CD4-positive, alpha-beta T cell treated with Interferon gamma for 1 hour (primary cell): ENCODE data around the gene FAM131A.
A peak's percentile ranks its signal among the peaks of the same experiment; 100 is the strongest.

ENCODE experiments used
- DNase-seq: peaks from one replicate; pipeline ENCODE4 v3.0.0-alpha.2; 2020

Gene FAM131A

DNA sequence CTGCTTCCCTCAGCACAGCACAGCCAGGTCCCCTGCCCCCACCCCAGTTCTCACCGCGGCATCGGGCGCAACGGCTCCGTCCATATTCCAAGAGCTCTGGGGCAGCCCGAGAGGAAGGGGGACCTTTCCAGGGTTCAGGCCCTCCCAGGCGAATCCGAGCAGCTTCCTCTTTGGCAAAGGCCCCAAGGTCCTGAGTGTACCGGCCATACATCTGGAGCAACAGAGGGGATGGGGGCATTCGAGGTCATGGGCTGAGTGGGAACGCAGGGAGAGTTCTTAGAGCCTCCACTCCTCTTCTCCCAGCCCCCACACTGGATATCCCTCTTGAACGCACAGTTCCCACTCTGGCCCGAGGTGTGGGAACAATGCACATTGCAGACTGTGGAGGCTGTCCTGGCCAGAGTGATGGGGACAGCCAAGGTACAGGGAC, 21.5 kb downstream of the FAM131A start:
- no peak for DNase-seq

DNA sequence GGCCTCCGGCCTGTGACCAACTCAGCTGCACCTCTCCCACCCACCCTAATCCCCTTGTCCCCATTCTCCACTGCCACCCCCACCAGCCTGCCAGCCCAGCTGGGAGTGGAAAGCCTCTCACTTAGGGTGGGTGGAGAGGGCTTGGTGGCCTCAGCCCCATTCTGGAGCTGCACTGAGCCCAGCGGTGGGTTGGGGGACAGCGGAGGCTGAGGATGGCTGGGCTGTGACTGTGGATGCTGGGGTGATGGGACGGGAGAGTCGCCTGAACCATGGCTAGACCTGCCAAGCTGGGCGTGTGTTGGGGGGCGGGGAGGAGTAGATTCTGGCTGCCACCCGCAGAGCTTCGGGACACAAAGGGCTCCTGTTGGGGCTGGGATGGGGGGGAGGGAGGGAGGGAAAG, 22.2 kb downstream of the FAM131A start:
- DNase-seq: no peak

GRCh38 chr3:184360070-184360928, 22.9 kb downstream of the FAM131A start:
- DNase-seq: no peak

- DNase-seq: no peak
Measured at GRCh38 chr3:184360929-184361531, 23.6 kb downstream of the FAM131A start.

DNA sequence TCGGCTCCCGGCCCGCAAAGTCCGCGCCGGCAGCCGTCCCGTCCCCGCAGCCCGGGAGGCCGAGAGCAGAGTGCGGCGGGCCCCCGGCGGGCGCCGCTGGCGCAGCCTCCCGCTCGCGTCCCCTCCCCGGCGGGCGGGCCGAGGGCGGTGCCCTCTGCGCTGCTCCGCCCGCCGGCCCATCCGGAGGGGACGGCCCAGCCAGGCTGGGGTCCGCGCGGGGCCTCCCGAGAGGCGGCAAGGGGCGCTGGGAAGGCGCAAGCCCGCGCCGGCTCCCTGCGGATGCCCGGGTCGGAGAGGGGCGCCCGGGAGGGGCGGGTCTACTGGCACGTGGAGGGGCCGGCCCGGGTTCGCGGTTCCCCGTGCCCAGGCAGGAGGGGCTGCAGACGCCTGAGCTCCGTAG, 24.1 kb downstream of the FAM131A start, which contains the start of the genes CLCN2 and POLR2H:
CLCN2 (minus strand) TSS at position 74 of the 400 bp plus-strand sequence. CDS start 126 bp downstream, outside the sequence.
POLR2H (plus strand) TSS at position 179 of the 400 bp plus-strand sequence. CDS start 1,783 bp downstream, outside the sequence.
- peak; percentile 16 for DNase-seq

DNA sequence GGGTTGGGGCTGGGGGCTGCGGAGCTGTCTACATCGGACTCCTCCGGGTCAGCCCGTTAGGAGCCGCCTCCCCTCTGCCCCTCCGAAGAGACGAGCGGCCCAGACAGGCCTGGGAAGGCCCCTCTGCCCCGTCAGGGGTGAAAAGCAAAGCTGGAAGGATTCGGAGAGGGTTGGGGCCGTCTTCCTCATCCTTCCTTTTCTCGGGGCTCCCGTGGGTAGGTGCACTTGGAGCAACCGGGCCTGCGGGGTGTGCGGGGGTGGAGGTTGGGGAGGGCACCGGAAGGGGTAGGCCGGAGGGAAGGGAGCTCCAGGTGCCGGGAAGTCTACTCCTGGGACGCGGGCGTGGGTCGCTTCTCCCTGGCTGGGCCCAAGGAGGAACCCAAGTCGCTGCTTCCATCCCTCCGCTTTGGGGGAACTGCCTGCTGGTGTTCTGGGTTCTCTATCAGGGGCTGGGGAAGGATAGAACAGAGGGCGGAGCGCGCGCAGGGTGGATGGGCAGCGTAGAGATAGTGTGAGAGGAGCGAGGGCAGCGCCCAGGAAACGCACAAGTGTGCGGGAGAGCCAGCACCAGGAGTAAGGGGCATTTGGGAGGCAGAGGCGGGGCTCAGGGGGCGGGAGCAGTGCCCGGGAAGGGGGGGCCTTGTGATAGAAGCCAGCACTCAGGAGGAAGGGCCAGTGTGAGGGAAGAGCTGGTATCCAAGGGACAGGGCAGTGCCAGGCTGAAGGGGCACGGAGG, 24.7 kb downstream of the FAM131A start:
- peak; percentile 11 for DNase-seq

DNA sequence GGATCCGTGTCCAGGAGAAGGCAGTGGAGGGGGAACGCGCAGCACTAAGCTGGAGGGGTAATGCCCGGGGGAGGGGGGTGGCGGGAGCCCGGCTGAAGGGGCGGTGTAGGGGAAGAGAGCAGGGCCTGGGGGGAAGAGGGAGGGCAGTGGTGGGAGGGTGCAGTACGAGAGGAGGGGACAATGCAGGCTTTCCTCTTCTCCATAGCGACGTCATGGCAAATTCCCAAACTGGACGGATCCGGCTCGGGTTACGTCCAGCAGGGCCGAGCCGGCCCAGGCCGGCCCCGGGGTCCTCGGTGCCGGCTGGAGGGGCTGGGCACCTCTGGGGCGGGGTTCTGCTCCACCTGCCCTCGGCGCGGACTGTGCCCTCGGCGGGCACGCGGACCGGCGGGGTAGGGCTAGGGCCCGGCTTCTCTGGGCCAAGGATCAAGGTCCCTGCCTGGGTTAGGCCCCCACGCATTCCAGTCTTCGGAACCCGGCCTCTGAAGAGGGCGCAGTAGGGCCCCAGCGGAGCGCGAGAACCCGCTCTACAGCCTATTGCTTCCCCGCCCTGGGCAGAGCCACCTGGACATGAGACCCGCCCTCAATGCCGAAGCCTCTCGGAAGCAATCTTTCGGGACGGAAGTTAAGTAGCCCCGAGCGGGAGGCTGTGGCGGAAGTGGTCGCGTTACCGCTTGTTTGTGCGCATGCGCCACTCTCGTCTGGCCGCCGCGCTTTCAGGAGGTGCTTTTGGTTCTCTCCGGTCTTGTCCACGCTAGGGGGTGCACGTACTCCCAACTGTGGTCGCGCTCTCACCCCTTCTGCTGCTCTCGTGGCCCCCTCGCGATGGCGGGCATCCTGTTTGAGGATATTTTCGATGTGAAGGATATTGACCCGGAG, 25.5 kb downstream of the FAM131A start:
- peak; percentile 95 for DNase-seq

- no peak for DNase-seq
Measured at GRCh38 chr3:184366619-184367289, 29.4 kb downstream of the FAM131A start.

DNA sequence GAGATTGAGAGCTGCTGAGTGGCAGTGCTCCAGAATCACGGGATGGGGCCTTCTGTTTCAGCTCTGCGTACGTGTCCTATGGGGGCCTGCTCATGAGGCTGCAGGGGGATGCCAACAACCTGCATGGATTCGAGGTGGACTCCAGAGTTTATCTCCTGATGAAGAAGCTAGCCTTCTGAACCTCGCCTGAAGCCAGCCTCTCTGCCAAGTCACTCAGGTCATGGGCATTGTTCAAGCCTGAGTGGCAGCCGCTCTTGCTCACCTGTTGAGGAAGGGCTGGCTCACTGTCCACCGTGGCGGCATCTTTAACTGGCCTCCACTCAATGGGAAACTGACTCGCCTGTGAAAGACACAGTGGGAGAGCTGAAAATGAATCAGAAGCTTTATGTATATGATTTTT, 30.7 kb downstream of the FAM131A start:
- no peak for DNase-seq

- no peak for DNase-seq
Measured at GRCh38 chr3:184368586-184369183, 31.3 kb downstream of the FAM131A start.

DNA sequence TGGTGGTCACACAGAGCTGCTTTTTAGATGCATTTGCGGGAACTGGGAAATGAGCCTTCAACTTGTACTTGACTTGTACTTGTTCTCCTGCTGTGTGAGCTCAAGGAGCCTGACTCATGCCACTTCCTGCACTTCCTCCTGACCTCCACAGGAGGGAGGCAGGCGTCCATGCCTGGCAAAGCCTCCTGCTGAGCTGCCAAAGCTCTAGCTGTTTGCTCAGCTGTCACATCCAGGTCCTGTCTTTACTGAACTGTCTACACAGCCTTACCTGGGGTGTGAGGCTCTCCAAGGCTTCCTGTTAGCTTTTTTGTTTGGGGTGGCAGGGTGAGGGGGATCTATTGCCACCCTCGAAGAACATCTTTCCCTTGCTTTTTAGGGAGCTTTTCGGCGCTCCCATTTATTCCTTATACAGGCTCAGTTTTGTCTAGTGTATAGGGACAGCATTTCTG, 34.2 kb downstream of the FAM131A start:
- peak; percentile 65 for DNase-seq

DNA sequence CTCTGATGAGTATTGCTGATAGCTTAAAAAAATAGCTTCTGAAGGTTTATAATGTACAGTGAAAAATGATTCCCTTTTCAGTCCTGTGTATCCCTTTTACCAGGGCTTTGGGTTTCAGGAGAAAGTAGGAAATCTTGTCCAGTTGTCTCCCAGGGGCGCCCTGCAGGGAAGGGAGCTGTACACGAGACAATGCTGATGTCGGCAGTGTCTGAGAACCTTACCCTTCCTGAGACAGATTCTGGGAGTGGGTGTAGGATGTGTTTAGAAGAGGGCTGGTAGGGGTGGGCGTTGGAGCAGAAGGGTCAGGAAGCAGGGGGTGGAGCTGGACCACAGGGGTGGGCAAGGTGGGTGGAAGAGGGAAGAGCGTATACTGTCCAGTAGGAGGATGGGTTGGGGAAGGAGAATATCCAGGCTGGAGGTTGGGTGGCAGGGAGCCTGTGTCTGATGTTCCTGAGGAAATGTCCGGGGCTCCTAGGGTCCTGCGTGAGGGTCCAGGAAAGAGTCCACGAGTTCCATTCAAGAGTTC, 35.0 kb downstream of the FAM131A start:
- no peak for DNase-seq

DNA sequence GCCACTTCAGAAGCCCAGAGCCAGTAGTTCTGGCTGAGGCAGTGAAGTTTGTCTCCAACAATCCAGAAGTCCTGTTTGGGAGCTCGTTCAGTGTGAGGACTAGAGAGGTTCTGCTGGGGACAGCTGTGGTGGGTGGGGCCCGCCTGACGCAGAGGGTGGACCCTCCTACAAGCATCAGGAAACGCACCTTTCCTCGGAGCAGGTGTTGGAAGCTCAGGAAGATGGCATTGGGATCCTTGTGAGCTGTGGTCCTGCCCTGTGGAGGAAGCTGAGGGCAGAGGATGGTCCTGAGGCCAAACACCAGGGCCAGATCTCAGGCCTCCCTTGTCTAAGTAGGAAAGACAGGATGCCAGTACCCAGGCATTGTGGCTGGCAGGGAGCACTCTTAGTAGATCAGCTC, 35.5 kb downstream of the FAM131A start:
- no peak for DNase-seq

GRCh38 chr3:184373422-184373821, 36.0 kb downstream of the FAM131A start:
- DNase-seq: no peak

GRCh38 chr3:184375747-184376461, 38.5 kb downstream of the FAM131A start:
- no peak for DNase-seq

- DNase-seq: no peak
Measured at GRCh38 chr3:184377374-184377773, 40.0 kb downstream of the FAM131A start.

DNA sequence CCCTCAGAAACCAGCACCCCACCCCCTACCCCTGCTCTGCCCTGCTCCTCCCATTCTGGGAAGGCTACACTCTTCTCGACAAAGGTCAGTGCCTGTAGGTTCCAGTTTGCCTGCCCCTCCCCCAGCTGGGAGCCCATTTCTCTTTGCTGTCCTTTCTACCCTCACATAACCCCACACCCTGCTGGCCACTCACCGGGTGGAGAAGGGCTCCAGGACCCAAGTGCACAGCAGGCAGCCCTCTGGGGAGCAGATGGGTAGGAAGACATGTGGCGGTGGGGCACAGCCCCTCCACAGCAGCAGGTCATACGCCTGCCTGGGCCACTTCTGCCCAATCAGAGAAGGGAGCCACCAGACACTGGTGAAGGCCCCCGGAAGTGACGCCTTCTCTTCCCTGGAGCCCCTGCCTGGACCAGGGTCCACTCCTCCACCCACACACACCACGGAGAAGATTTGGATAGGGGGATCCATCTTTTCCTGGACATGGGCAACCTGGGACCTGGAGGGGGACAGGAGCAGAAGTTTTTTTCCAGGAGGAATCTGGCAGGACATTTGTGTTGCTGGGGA, 40.6 kb downstream of the FAM131A start, which contains the start of gene THPO:
THPO (minus strand) TSS at position 326 of the 564 bp plus-strand sequence. CDS start 1,948 bp downstream, outside the sequence.
- no peak for DNase-seq

- DNase-seq: no peak
Measured at GRCh38 chr3:184378651-184379357, 41.4 kb downstream of the FAM131A start.
